K562 (cell line): Measurements from ENCODE around the gene NR2F1. TPM values are rescaled to one million over a fixed set of nuclear protein-coding genes. Genes with fewer than 3 reads are reported as not detected.

Source experiments
- ATAC-seq: fragments of 200-7000 bp; cut with Tn5 transposase; 3 replicates; pipeline ENCODE4 v1.9.1; 2020; ENCODE audit warnings: moderate library complexity
- BruUV-seq: library from RNA; stranded (reverse); fragments of 400-500 nt; replicated peaks from 2 replicates; lab custom pipeline; 2021; lab: Mats Ljungman, UMichigan
- CTCF ChIA-PET: fragments of 300-600 bp; formaldehyde crosslinking; extraction: SDS; loops from one replicate; lab custom pipeline; 2021; ENCODE audit warnings: low intra/inter-chr PET ratio; lab: Yijun Ruan, JAX
- POLR2A ChIA-PET: fragments of 300-600, 350-650 bp; sonication (Branson Sonifier 250); formaldehyde crosslinking; extraction: SDS; loops from one replicate; lab custom pipeline; 2021; ENCODE audit warnings: antibody characterized with exemption, inconsistent platforms; lab: Yijun Ruan, JAX
- DNase-seq, 4 experiments: peaks; one replicate each; pipeline versions ENCODE4 v3.0.0 to v3.0.0-alpha.2; 2011 to 2018; ENCODE audit warnings: low spot score in 3 of 4, mixed read lengths in 3 of 4; ENCODE audit errors: extremely low read depth in 1 of 4
- FAIRE-seq: peaks from 2 replicates; lab custom pipeline; 2011; peaks lifted over from hg19 to GRCh38; lab: Jason Lieb, UNC
- H2AFZ ChIP-seq: 2 replicates; pipeline ENCODE4 v1.6.0; 2011; ENCODE audit warnings: low read depth, low read length, control low read depth, inconsistent platforms
- H3K27ac ChIP-seq: fragments of 200-600 bp; 3 replicates; pipeline ENCODE4 v1.8.0; 2011; ENCODE audit warnings: low read depth, mild to moderate bottlenecking, control low read depth, inconsistent platforms, low read length, moderate library complexity, mixed read lengths; ENCODE audit errors: extremely low read depth
- H3K27me3 ChIP-seq, 2 experiments: fragments of 300-600 bp in 1 of 2; 2 replicates in 1 of 2; 3 replicates in 1 of 2; pipeline versions ENCODE4 v1.6.0 to v1.8.0; 2011; ENCODE audit warnings: inconsistent platforms in 2 of 2, low read length in 2 of 2, mild to moderate bottlenecking in 1 of 2, mixed read lengths in 1 of 2, moderate library complexity in 1 of 2; ENCODE audit not compliant: control insufficient read depth in 2 of 2, insufficient read depth in 2 of 2
- H3K36me3 ChIP-seq: fragments of 300-600 bp; 3 replicates; pipeline ENCODE4 v1.8.0; 2011; ENCODE audit warnings: mild to moderate bottlenecking, low read length, inconsistent platforms; ENCODE audit not compliant: control insufficient read depth, insufficient read depth
- H3K4me1 ChIP-seq, 2 experiments: fragments of 200-600 bp in 1 of 2; replicated peaks in 1 of 2; 2 replicates in 1 of 2; 3 replicates in 1 of 2; pipeline versions ENCODE4 v1.5.1 to v1.8.0; 2011; ENCODE audit warnings: inconsistent platforms in 2 of 2, low read length in 2 of 2, mild to moderate bottlenecking in 1 of 2, mixed read lengths in 1 of 2, moderate library complexity in 1 of 2; ENCODE audit not compliant: control insufficient read depth in 2 of 2, insufficient read depth in 2 of 2
- H3K4me2 ChIP-seq: 2 replicates; pipeline ENCODE4 v1.6.1; 2011; ENCODE audit warnings: low read length, control low read depth, inconsistent platforms, mixed read lengths; ENCODE audit not compliant: insufficient read depth
- H3K4me3 ChIP-seq: fragments of 200-600 bp; sonication (generic), shearing (Covaris generic); 2 replicates; pipeline ENCODE4 v1.5.1; 2016; ENCODE audit warnings: control low read depth, inconsistent platforms
- H3K79me2 ChIP-seq: fragments of 200-600 bp; 3 replicates; pipeline ENCODE4 v1.8.0; 2011; ENCODE audit warnings: low read length, inconsistent platforms; ENCODE audit not compliant: control insufficient read depth, insufficient read depth
- H3K9ac ChIP-seq, 2 experiments: 2 replicates each; pipeline versions ENCODE4 v1.6.0 to v1.6.1; 2011; ENCODE audit warnings: low read depth in 2 of 2, low read length in 2 of 2, control low read depth in 1 of 2, inconsistent platforms in 1 of 2, mild to moderate bottlenecking in 1 of 2, mixed read lengths in 1 of 2; ENCODE audit not compliant: insufficient read depth in 1 of 2
- H3K9me1 ChIP-seq: one replicate; pipeline ENCODE4 v1.6.0; 2011; ENCODE audit warnings: inconsistent platforms, mild to moderate bottlenecking, low read length, moderate library complexity; ENCODE audit not compliant: control insufficient read depth, insufficient read depth
- H3K9me3 ChIP-seq: replicated peaks from 2 replicates; pipeline ENCODE4 v1.5.1; 2011; ENCODE audit warnings: low read depth, low read length, inconsistent platforms; ENCODE audit not compliant: control insufficient read depth, insufficient read depth
- H4K20me1 ChIP-seq: replicated peaks from 2 replicates; pipeline ENCODE4 v1.6.1; 2011; ENCODE audit warnings: low read length, inconsistent platforms, mixed read lengths; ENCODE audit not compliant: control insufficient read depth, insufficient read depth
- ATF6 ChIP-seq: sonication (generic); formaldehyde crosslinking; IDR thresholded peaks from 2 replicates; pipeline ENCODE4 v1.4.0; 2020; ENCODE audit warnings: mild to moderate bottlenecking, missing genetic modification reagents
- FOXM1 ChIP-seq, 2 experiments: fragments of 450-650 bp in 1 of 2; sonication (generic) in 1 of 2; formaldehyde crosslinking in 1 of 2; IDR thresholded peaks; 2 replicates each; pipeline versions ENCODE4 v1.6.1 to v1.9.0; 2017 to 2022; ENCODE audit warnings: low read depth in 2 of 2, mild to moderate bottlenecking in 2 of 2, missing genetic modification reagents in 1 of 2, moderate library complexity in 1 of 2
- FOXP4 ChIP-seq: sonication (generic); formaldehyde crosslinking; IDR thresholded peaks from 2 replicates; pipeline ENCODE4 v1.8.0; 2022; ENCODE audit warnings: mild to moderate bottlenecking, missing genetic modification reagents, borderline replicate concordance
- GTF3C2 ChIP-seq: IDR thresholded peaks from 3 replicates; pipeline ENCODE4 v1.6.1; 2011; ENCODE audit warnings: borderline replicate concordance, mild to moderate bottlenecking, moderate library complexity; ENCODE audit not compliant: insufficient read length; ENCODE audit errors: extremely low read depth
- RBM14 ChIP-seq: fragments of 200-400 bp; formaldehyde crosslinking; IDR thresholded peaks from 2 replicates; pipeline ENCODE4 v1.6.1; 2018; ENCODE audit warnings: low read depth, mild to moderate bottlenecking, low read length, moderate library complexity, borderline replicate concordance; ENCODE audit not compliant: insufficient read depth
- RBM34 ChIP-seq: fragments of 200-400 bp; formaldehyde crosslinking; IDR thresholded peaks from 2 replicates; pipeline ENCODE4 v1.6.1; 2018; ENCODE audit warnings: low read length, borderline replicate concordance; ENCODE audit not compliant: insufficient read depth
- TSC22D4 ChIP-seq: fragments of 450-650 bp; IDR thresholded peaks from 2 replicates; pipeline ENCODE4 v1.6.1; 2016; ENCODE audit warnings: missing genetic modification characterization, missing biosample characterization, control low read depth
- ZNF121 ChIP-seq: sonication (generic); formaldehyde crosslinking; conservative IDR thresholded peaks from 2 replicates; pipeline ENCODE4 v1.8.0; 2022; ENCODE audit warnings: missing genetic modification reagents
- ZNF184 ChIP-seq: sonication (generic); formaldehyde crosslinking; IDR thresholded peaks from 2 replicates; pipeline ENCODE4 v1.5.0; 2020; ENCODE audit warnings: missing genetic modification reagents
- ZNF311 ChIP-seq: fragments of 250-450 bp; sonication (Bioruptor Pico); IDR thresholded peaks from 2 replicates; pipeline ENCODE4 v1.4.0; 2020; ENCODE audit warnings: mild to moderate bottlenecking, moderate library complexity
- WGBS: fragments of 100-300 bp; shearing (Covaris generic); methylation state at CpG from one replicate; pipeline ENCODE4 v1.1.6; 2016; ENCODE audit warnings: low coverage, mixed read lengths; ENCODE audit not compliant: insufficient coverage; ENCODE audit errors: missing lambda C conversion rate; 5-methylcytosine and 5-hydroxymethylcytosine counted together
- in situ Hi-C: fragments of 300-500 bp; cut with MboI; formaldehyde crosslinking; loops from 4 replicates; pipeline ENCODE4 v1.15.0; 2018; ENCODE audit warnings: inconsistent platforms, mixed read lengths
- intact Hi-C: fragments of 100-400 bp; cut with micrococcal nuclease; formaldehyde crosslinking; loops from 2 replicates; pipeline ENCODE4 v1.14.2; 2022
- polyA plus RNA-seq, 8 experiments: library from polyadenylated mRNA; depleted of rRNA in 4 of 8; stranded (reverse) in 5 of 8; unstranded in 3 of 8; fragments of >200 nt; fragmentation: Nextera tagmentation in 2 of 8; fragmentation: Illumina TruSeq in 1 of 8; extraction: Ambion mirVana in 2 of 8; extraction: Trizol in 1 of 8; gene quantifications; 2 replicates each; pipeline versions ENCODE4 v1.2.1 to v1.2.3, GENCODE V29; 2011 to 2014; ENCODE audit warnings: inconsistent platforms in 1 of 8, missing spikeins in 1 of 8
- total RNA-seq, 7 experiments: library from RNA; depleted of rRNA in 6 of 7; stranded (reverse); fragments of >200 nt in 6 of 7; fragmentation: Illumina TruSeq in 2 of 7; extraction: Trizol in 2 of 7; gene quantifications; 2 replicates each; pipeline versions ENCODE4 v1.2.1 to v1.2.3, GENCODE V29; 2011 to 2021; ENCODE audit warnings: low replicate concordance in 1 of 7

Gene NR2F1
- total and polyA plus RNA-seq, 9 of the 15 experiments (the other 6 are each of a cell fraction or from before 2014, with no cell fraction given) = 0.18 TPM; not detected in 8

- Histone ChIP-seq H4K20me1 (no peaks in the 10 kb centered on the region), H3K79me2 (no peaks in the 10 kb centered on the region), H3K9ac (no peak overlapping the region), H3K9me3 (no peaks in the 10 kb centered on the region), H3K9me1 (no peaks in the 10 kb centered on the region), H3K27ac (no peak overlapping the region), H3K4me1 (peaks cover 0 to 7% of the 10 kb centered on the region in 2 experiments; a peak in 2 of 5 replicates), H3K27me3 (peaks cover 0 to 10% of the 10 kb centered on the region in 2 experiments; a peak in 2 of 5 replicates), H2AFZ (no peak overlapping the region), H3K4me3 (no peak overlapping the region), H3K36me3 (no peaks in the 10 kb centered on the region), H3K4me2 (no peak overlapping the region)
- ATAC-seq = no peak
- POLR2A ChIA-PET = interaction anchor here (0.9 kb wide), 1 partner anchor 16 kb away, joined by 3 read pairs; no protein-coding TSS in a partner anchor
- CTCF ChIA-PET = no interaction called here
- no peak for FAIRE-seq
- no peak for DNase-seq
- intact Hi-C loops = no loop called here
- in situ Hi-C loops = loop anchor here (25.0 kb wide), 1 partner anchor 1159 kb away; no protein-coding TSS in a partner anchor
- no TSS peak for BruUV-seq
- WGBS = 1% methylated on average over 22 of the region's 25 CpGs
- TF ChIP-seq ZNF311 = no peak
- no peak for TF ChIP-seq GTF3C2
- TF ChIP-seq ATF6 (CRISPR knock-in tag) = no peak
- no peak for TF ChIP-seq RBM14
- TF ChIP-seq TSC22D4 (tag) = no peak
- no peak for TF ChIP-seq ZNF121 (CRISPR knock-in tag)
- no peak for TF ChIP-seq FOXP4 (CRISPR knock-in tag)
- no peak for TF ChIP-seq RBM34
- no peak for TF ChIP-seq ZNF184 (CRISPR knock-in tag)
- no peak for TF ChIP-seq FOXM1 (IDR thresholded peaks at IDR 0.05; ENCODE audit: low read depth)
- no peak for TF ChIP-seq FOXM1 (CRISPR knock-in tag; IDR thresholded peaks at IDR 0.05; ENCODE audit: low read depth)
These were observed 4.9 kb upstream of the NR2F1 start for GRCh38 chr5:93577854-93578812.
